ENCODE results near the gene COQ6. TPM values are rescaled to one million over a fixed set of nuclear protein-coding genes. Genes with fewer than 3 reads are reported as not detected.
"Not testable (repeated sequence)": the region's sequence is repeated elsewhere in the genome, so short reads cannot be mapped to it uniquely, and the experiment has no call there.

The COQ6 gene
- total RNA-seq, 1 donor from 2014 or later: 19.7 TPM

DNA sequence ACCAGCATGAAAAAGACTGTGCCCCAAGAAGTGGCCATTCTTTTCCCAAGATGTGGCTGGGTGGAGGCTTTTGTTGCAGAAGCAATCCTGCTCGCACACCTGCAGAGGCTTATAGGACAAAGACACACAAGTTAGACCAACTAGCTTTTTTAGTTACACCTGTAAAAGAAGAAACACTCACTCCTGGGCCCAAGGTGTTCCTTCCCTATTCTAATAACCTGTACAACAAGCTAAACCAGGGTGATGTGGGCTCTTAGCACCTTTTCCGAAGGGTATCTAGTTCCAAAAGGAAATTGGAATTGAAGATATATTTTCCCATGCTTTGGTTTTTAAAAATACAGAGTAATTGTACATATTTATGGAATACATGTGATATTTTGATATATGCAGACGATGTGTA, 38.0 kb downstream of the COQ6 start:
- Histone ChIP-seq H3K9ac (no peak overlapping the region), H3K27me3 (no peaks in the 10 kb centered on the region), H3K4me2 (no peak overlapping the region), H4K20me1 (ENCODE audit: low read depth) (no peaks in the 10 kb centered on the region), H3K4me1 (no peaks in the 10 kb centered on the region), H3K36me3 (no peaks in the 10 kb centered on the region), H2AFZ (replicated peaks) (no peak overlapping the region), H3K27ac (no peak overlapping the region), H3F3A (ENCODE audit: low read depth) (no peaks in the 10 kb centered on the region), H3K79me2 (ENCODE audit: low read depth) (no peaks in the 10 kb centered on the region), H3K9me3 (ENCODE audit: low read depth) (no peaks in the 10 kb centered on the region), H3K4me3 (no peak overlapping the region)
- Mint-ChIP-seq H3K9me3 (no peaks in the 10 kb centered on the region), H3K4me3 (no peak overlapping the region), H3K27ac (no peak overlapping the region), H3K27me3 (ENCODE audit: insufficient read depth, low read depth) (peaks cover 2% of the 10 kb centered on the region), H3K4me1 (no peaks in the 10 kb centered on the region), H3K36me3 (peaks cover 13% of the 10 kb centered on the region)
- DNase-seq (ENCODE audit: low spot score): no peak
- TF ChIP-seq EZH2 (IDR thresholded peaks at IDR 0.05): no peak
- no peak for TF ChIP-seq EZH2phosphoT487 (IDR thresholded peaks at IDR 0.05)
- TF ChIP-seq, protein P1, sequence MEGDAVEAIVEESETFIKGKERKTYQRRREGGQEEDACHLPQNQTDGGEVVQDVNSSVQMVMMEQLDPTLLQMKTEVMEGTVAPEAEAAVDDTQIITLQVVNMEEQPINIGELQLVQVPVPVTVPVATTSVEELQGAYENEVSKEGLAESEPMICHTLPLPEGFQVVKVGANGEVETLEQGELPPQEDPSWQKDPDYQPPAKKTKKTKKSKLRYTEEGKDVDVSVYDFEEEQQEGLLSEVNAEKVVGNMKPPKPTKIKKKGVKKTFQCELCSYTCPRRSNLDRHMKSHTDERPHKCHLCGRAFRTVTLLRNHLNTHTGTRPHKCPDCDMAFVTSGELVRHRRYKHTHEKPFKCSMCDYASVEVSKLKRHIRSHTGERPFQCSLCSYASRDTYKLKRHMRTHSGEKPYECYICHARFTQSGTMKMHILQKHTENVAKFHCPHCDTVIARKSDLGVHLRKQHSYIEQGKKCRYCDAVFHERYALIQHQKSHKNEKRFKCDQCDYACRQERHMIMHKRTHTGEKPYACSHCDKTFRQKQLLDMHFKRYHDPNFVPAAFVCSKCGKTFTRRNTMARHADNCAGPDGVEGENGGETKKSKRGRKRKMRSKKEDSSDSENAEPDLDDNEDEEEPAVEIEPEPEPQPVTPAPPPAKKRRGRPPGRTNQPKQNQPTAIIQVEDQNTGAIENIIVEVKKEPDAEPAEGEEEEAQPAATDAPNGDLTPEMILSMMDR (IDR thresholded peaks at IDR 0.05): no peak

DNA sequence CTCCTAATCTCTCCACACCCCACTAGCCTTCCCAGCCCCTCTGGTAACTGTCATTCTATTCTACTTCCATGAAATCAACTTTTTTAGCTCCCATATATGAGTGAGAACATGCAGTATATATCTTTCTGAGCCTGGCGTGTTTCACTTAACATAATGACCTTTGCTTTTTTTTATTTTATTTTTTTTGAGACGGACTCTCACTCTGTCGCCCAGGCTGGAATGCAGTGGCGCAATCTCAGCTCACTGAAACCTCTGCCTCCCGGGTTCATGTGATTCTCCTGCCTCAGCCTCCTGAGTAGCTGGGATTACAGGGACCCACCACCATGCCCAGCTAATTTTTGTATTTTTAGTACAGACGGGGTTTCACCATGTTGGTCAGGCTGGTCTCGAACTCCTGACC, 38.6 kb downstream of the COQ6 start:
- H3K79me2 ChIP-seq (ENCODE audit: low read depth); H3K9ac ChIP-seq; H3K27me3 ChIP-seq; H3K4me1 Mint-ChIP-seq; H2AFZ ChIP-seq (replicated peaks); H3K9me3 Mint-ChIP-seq; H3K4me3 ChIP-seq; H3K4me2 ChIP-seq; H3K27ac ChIP-seq; H3K4me3 Mint-ChIP-seq; H3K4me1 ChIP-seq; H3K27ac Mint-ChIP-seq; H3K9me3 ChIP-seq (ENCODE audit: low read depth); DNase-seq (ENCODE audit: low spot score); H3K36me3 ChIP-seq; H3K27me3 Mint-ChIP-seq (ENCODE audit: insufficient read depth, low read depth); H3F3A ChIP-seq (ENCODE audit: low read depth); H4K20me1 ChIP-seq (ENCODE audit: low read depth): not testable (repeated sequence)
- H3K36me3 Mint-ChIP-seq: peaks cover 13% of the 10 kb centered on the region

DNA sequence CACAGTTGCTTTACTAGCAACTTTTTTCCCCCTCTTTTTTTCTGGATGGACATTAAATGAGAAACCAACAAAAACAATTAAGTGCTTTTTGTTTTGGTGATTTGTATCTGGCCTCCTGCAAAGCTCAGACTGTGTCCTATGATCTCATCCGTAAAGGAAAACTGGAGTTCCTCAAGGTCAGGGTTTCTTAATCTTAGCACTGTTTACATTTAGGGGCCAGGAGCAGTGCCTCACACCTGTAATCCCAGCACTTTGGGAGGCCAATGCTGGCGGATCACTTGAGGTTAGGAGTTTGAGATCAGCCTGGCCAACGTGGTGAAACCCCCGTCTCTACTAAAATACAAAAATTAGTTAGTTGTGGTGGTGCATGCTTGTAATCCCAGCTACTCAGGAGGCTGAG, 41.0 kb downstream of the COQ6 start:
- H3K4me3 Mint-ChIP-seq: no peak overlapping the region
- no peak overlapping the region for H2AFZ ChIP-seq (replicated peaks)
- H3K79me2 ChIP-seq (ENCODE audit: low read depth): no peaks in the 10 kb centered on the region
- H3K9ac ChIP-seq: no peak overlapping the region
- no peaks in the 10 kb centered on the region for H3K9me3 ChIP-seq (ENCODE audit: low read depth)
- no peaks in the 10 kb centered on the region for H3K27me3 ChIP-seq
- no peaks in the 10 kb centered on the region for H3F3A ChIP-seq (ENCODE audit: low read depth)
- H4K20me1 ChIP-seq (ENCODE audit: low read depth): no peaks in the 10 kb centered on the region
- DNase-seq (ENCODE audit: low spot score): no peak
- no peaks in the 10 kb centered on the region for H3K4me1 ChIP-seq
- no peak overlapping the region for H3K27ac ChIP-seq
- H3K4me3 ChIP-seq: no peak overlapping the region
- no peak overlapping the region for H3K27ac Mint-ChIP-seq
- no peaks in the 10 kb centered on the region for H3K36me3 ChIP-seq
- no peak overlapping the region for H3K4me2 ChIP-seq
- H3K9me3 Mint-ChIP-seq: no peaks in the 10 kb centered on the region
- H3K27me3 Mint-ChIP-seq (ENCODE audit: insufficient read depth, low read depth): peaks cover 2% of the 10 kb centered on the region
- TF ChIP-seq EZH2 (IDR thresholded peaks at IDR 0.05): no peak
- TF ChIP-seq, protein P1 (IDR thresholded peaks at IDR 0.05): no peak
- TF ChIP-seq EZH2phosphoT487 (IDR thresholded peaks at IDR 0.05): no peak
- H3K36me3 Mint-ChIP-seq: peaks cover 3% of the 10 kb centered on the region
- no peaks in the 10 kb centered on the region for H3K4me1 Mint-ChIP-seq

DNA sequence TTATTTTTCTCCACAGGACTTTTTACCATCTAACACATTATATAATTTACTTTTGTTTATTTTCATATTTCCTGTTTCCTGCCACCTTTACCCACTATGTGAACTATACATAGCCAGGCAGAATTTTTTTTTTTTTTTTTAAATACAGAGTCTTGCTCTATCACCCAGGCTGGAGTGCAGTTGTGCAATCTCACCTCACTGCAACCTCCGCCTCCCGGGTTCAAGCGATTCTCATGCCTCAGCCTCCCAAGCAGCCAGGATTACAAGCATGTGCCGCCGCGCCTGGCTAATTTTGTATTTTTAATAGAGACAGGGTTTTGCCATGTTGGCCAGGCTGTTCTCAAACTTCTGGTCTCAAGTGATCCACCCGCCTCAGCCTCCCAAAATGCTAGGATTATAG, 44.8 kb downstream of the COQ6 start:
- not testable (repeated sequence) for H3K9me3 Mint-ChIP-seq; H3K4me2 ChIP-seq; H3K4me3 Mint-ChIP-seq; H3K4me1 Mint-ChIP-seq; H3K4me1 ChIP-seq; H3K27me3 Mint-ChIP-seq (ENCODE audit: insufficient read depth, low read depth); H3K27me3 ChIP-seq; H3K9me3 ChIP-seq (ENCODE audit: low read depth); H3F3A ChIP-seq (ENCODE audit: low read depth); H3K9ac ChIP-seq; DNase-seq (ENCODE audit: low spot score); H2AFZ ChIP-seq (replicated peaks); H3K79me2 ChIP-seq (ENCODE audit: low read depth); H3K27ac ChIP-seq; H4K20me1 ChIP-seq (ENCODE audit: low read depth); H3K36me3 ChIP-seq; H3K27ac Mint-ChIP-seq; H3K4me3 ChIP-seq; H3K36me3 Mint-ChIP-seq
